Ectodermal cell (in vitro differentiated cells): Measurements from ENCODE around the gene GALNTL6.

ENCODE experiments used
- H3K27ac ChIP-seq: 2 replicates; pipeline ENCODE4 v1.7.0; 2013; ENCODE audit warnings: mild to moderate bottlenecking, low read depth, low read length; ENCODE audit not compliant: insufficient read depth, poor library complexity, severe bottlenecking
- H3K27me3 ChIP-seq: 2 replicates; pipeline ENCODE4 v1.7.0; 2013; ENCODE audit warnings: mild to moderate bottlenecking, low read length; ENCODE audit not compliant: insufficient read depth, control insufficient read depth, poor library complexity, severe bottlenecking
- H3K36me3 ChIP-seq: one replicate; pipeline ENCODE4 v1.7.0; 2013; ENCODE audit warnings: low read length; ENCODE audit not compliant: control insufficient read depth, insufficient read depth
- H3K4me1 ChIP-seq: one replicate; pipeline ENCODE4 v1.7.0; 2013; ENCODE audit warnings: low read length; ENCODE audit not compliant: control insufficient read depth, insufficient read depth
- H3K4me3 ChIP-seq: 2 replicates; pipeline ENCODE4 v1.7.0; 2013; ENCODE audit warnings: low read depth, low read length, control low read depth; ENCODE audit not compliant: insufficient read depth
- H3K9me3 ChIP-seq: 2 replicates; pipeline ENCODE4 v1.7.0; 2013; ENCODE audit warnings: mild to moderate bottlenecking, low read length, moderate library complexity; ENCODE audit not compliant: control insufficient read depth
- WGBS, 2 experiments: methylation state at CpG; one replicate each; pipeline ENCODE4 v1.1.7; 2013; ENCODE audit warnings: missing lambda C conversion rate in 2 of 2; 5-methylcytosine and 5-hydroxymethylcytosine counted together

The GALNTL6 gene

DNA sequence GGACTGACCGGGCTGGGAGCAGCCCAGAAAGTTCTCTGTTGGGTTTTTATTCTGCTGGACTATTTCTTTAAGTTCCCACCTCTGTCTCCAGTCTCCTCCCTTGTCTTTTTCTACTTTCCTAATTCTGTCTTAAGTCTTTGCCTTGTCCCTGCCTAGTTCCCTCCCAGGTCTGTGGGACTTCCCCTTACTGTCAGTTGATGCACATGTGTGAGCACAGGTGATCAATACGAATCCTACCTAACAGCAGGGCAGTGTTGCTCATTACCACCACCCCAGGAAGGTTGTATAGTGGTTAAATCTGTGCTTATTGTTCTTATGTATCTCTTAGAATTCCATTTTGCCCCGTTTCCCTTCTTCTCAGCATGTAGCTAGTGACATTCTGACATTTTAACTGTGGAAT, 62.1 kb downstream of the GALNTL6 start:
- no peaks in the 10 kb centered on the region for H3K9me3 ChIP-seq
- no peaks in the 10 kb centered on the region for H3K27me3 ChIP-seq
- H3K4me3 ChIP-seq = no peak overlapping the region
- H3K36me3 ChIP-seq = no peaks in the 10 kb centered on the region
- H3K27ac ChIP-seq = no peak overlapping the region
- 72 to 92% methylated on average over 3 of the region's 3 CpGs for WGBS, 2 experiments
- no peaks in the 10 kb centered on the region for H3K4me1 ChIP-seq

DNA sequence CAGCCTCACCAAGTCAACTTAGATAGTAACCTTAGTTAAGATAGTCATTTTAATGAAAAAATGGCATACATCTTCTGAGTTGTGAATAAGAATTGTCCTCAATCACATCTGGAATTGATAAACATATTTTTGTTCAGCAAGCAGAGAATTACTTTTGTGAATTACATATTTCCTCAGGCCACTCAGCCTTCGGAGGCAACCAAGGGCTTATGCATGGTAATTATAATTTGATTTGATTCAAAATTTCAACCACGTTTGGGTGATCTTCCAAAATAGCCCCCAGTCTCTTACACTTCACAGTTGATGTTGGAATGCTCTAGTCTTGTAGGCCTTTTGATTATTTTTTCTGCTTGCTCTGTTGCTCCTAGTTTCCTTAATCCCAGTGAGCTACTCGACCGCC, 63.4 kb downstream of the GALNTL6 start:
- no peaks in the 10 kb centered on the region for H3K9me3 ChIP-seq
- WGBS, 2 experiments = 90 to 100% methylated on average over 2 to 4 of the region's 4 CpGs
- no peaks in the 10 kb centered on the region for H3K27me3 ChIP-seq
- no peak overlapping the region for H3K4me3 ChIP-seq
- H3K36me3 ChIP-seq = no peaks in the 10 kb centered on the region
- no peaks in the 10 kb centered on the region for H3K4me1 ChIP-seq
- no peak overlapping the region for H3K27ac ChIP-seq

- no peaks in the 10 kb centered on the region for H3K9me3 ChIP-seq
- no peak overlapping the region for H3K27ac ChIP-seq
- no peaks in the 10 kb centered on the region for H3K36me3 ChIP-seq
- H3K4me3 ChIP-seq = no peak overlapping the region
- H3K4me1 ChIP-seq = no peaks in the 10 kb centered on the region
- H3K27me3 ChIP-seq = no peaks in the 10 kb centered on the region
- 93 to 94% methylated on average over 2 to 3 of the region's 3 CpGs for WGBS, 2 experiments
These were observed 66.9 kb downstream of the GALNTL6 start for GRCh38 chr4:171880136-171880535.

DNA sequence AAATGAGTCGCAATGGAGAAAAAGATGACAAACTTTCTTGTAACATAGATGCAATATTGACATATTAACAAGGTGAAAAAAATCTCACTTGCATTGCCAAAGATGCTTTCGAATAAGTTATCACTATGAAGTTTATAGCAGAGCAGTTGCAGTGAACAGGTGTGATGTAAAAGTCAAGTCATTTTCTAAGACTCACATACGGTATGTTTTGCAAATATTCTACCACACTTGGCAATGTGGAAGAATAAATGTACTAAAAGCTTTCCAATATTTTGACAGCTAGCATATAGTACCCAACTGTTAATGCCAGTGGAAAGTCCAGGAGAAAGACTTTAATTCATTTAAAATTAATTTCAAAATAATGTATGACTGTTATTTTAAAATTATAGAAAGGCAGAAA, 76.5 kb downstream of the GALNTL6 start:
- Histone ChIP-seq H3K4me3 (no peak overlapping the region), H3K27me3 (no peaks in the 10 kb centered on the region), H3K4me1 (no peaks in the 10 kb centered on the region), H3K9me3 (no peaks in the 10 kb centered on the region), H3K27ac (no peak overlapping the region), H3K36me3 (no peaks in the 10 kb centered on the region)
- WGBS, 2 experiments = 97 to 100% methylated on average over 1 to 3 of the region's 3 CpGs

- WGBS, 2 experiments = 93 to 100% methylated on average over 2 of the region's 2 CpGs
- Histone ChIP-seq H3K9me3 (no peaks in the 10 kb centered on the region), H3K27ac (no peak overlapping the region), H3K4me1 (no peaks in the 10 kb centered on the region), H3K27me3 (no peaks in the 10 kb centered on the region), H3K4me3 (no peak overlapping the region), H3K36me3 (no peaks in the 10 kb centered on the region)
These were observed 77.8 kb downstream of the GALNTL6 start for GRCh38 chr4:171891038-171891437.

DNA sequence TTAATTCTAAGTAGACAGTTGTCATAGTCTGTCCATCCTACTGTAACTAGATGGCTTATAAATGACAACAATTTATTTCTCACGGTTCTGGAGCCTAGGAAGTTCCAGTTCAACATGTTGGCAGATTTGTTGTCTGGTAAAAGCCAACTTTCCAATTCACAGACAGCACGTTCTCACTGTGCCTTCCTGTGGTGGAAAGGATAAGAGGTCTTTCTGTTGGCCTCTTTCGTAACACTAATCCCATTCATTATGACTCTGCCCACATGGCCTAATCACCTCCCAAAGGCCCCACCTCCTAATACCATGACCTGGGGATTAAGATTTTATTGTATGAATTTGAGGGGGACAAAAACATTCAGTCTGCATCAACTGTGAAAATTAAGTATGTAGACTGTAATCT, 83.2 kb downstream of the GALNTL6 start:
- Histone ChIP-seq H3K9me3 (no peaks in the 10 kb centered on the region), H3K27ac (peak overlapping the region; percentile 55), H3K36me3 (no peaks in the 10 kb centered on the region), H3K4me3 (no peak overlapping the region), H3K27me3 (no peaks in the 10 kb centered on the region), H3K4me1 (no peaks in the 10 kb centered on the region)
- 34 to 64% methylated on average over 1 to 3 of the region's 3 CpGs for WGBS, 2 experiments

GRCh38 chr4:171919314-171919713, 106.1 kb downstream of the GALNTL6 start:
- Histone ChIP-seq H3K36me3 (no peaks in the 10 kb centered on the region), H3K27ac (no peak overlapping the region), H3K4me3 (no peak overlapping the region), H3K27me3 (no peaks in the 10 kb centered on the region), H3K9me3 (no peaks in the 10 kb centered on the region), H3K4me1 (no peaks in the 10 kb centered on the region)
- 94 to 100% methylated on average over 2 of the region's 2 CpGs for whole genome bisulfite sequencing, 2 experiments

DNA sequence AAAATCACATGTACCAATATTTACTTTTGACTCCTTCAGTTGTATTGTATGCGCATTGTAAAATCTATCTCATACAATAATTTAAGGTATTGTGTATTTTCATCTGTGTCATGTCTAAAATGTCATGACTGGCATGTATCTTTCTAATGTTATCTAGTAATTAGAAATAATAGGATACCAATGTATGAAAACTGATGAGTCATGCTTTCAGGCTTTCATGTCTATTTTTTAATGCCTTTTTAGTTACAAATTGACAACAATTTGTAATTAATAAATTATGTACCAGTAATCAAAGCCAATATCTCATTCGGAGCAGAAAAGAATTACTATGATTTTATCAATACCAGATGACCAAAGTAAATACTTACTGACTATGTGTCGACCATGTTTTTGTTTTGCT, 107.7 kb downstream of the GALNTL6 start:
- Histone ChIP-seq H3K36me3 (no peaks in the 10 kb centered on the region), H3K27ac (no peak overlapping the region), H3K9me3 (no peaks in the 10 kb centered on the region), H3K4me3 (no peak overlapping the region), H3K4me1 (no peaks in the 10 kb centered on the region), H3K27me3 (no peaks in the 10 kb centered on the region)
- 80 to 100% methylated on average over 1 of the region's 3 CpGs for WGBS, 2 experiments

GRCh38 chr4:171924746-171925376, 111.7 kb downstream of the GALNTL6 start:
- Histone ChIP-seq H3K4me3 (no peak overlapping the region), H3K27me3 (no peaks in the 10 kb centered on the region), H3K36me3 (no peaks in the 10 kb centered on the region), H3K4me1 (no peaks in the 10 kb centered on the region), H3K27ac (no peak overlapping the region), H3K9me3 (no peaks in the 10 kb centered on the region)
- WGBS, 2 experiments = 79 to 81% methylated on average over 5 of the region's 5 CpGs

GRCh38 chr4:171928336-171928735, 115.1 kb downstream of the GALNTL6 start:
- no peaks in the 10 kb centered on the region for H3K36me3 ChIP-seq
- no peaks in the 10 kb centered on the region for H3K27me3 ChIP-seq
- 92 to 99% methylated on average over 4 of the region's 4 CpGs for WGBS, 2 experiments
- H3K9me3 ChIP-seq = no peaks in the 10 kb centered on the region
- no peak overlapping the region for H3K27ac ChIP-seq
- no peak overlapping the region for H3K4me3 ChIP-seq
- H3K4me1 ChIP-seq = no peaks in the 10 kb centered on the region

DNA sequence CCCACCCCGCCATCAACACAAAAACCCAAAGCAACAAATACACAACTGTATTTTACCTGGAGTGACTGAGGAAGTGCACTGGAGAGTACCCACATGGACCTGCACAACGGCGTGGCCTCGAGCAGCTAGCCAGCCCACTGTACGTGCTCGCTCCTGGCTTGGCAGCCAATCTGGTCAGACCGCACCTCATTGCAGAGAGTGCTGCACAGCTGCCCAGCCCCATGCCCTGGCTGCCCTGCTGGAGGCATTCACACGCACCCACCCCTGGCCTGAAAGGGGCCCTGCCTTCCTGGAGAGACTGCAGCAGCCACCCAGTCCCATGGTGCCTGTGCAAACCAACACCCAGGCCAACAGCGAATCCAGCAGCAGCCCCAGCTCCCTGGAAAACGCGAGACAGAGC, 116.3 kb downstream of the GALNTL6 start:
- Histone ChIP-seq H3K36me3 (no peaks in the 10 kb centered on the region), H3K4me3 (no peak overlapping the region), H3K27me3 (no peaks in the 10 kb centered on the region), H3K9me3 (no peaks in the 10 kb centered on the region), H3K4me1 (no peaks in the 10 kb centered on the region), H3K27ac (no peak overlapping the region)
- 94 to 95% methylated on average over 11 of the region's 11 CpGs for WGBS, 2 experiments
